ENCODE measurements around the gene GSG1L.

The GSG1L gene

DNA sequence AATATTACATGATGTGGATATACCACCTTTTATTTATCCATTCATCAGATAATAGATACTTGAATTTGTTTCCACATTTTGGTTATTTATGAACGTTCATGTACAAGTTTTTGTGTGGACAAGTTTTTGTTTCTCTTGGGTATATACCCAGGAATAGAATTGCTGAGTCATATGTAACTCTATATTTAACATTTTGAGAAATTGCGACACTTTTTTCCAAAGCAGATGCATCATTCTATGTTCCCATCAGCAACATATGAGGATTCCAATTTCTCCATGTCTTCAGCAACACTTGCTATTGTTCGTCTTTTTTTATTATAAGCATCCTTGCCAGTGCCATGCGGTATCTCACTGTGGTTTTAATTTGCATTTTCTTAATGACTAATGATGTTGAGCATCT lies 93.9 kb downstream of the GSG1L start:
- no peak for TF ChIP-seq CTCF (IDR thresholded peaks at IDR 0.05; ENCODE audit: insufficient read depth, low read length, poor library complexity, severe bottlenecking)
- no peaks in the 10 kb centered on the region for H3K27me3 ChIP-seq (replicated peaks; ENCODE audit: control insufficient read depth, insufficient read depth, low read length)
- no peak for DNase-seq (ENCODE audit: extremely low read depth, insufficient read length)
- no peak overlapping the region for H3K4me3 ChIP-seq (replicated peaks; ENCODE audit: low read depth, low read length)
- H3K36me3 ChIP-seq (ENCODE audit: control insufficient read depth, insufficient read depth, low read length) = no peaks in the 10 kb centered on the region

- no peak for TF ChIP-seq CTCF (IDR thresholded peaks at IDR 0.05; ENCODE audit: insufficient read depth, low read length, poor library complexity, severe bottlenecking)
- no peak overlapping the region for H3K4me3 ChIP-seq (replicated peaks; ENCODE audit: low read depth, low read length)
- no peaks in the 10 kb centered on the region for H3K36me3 ChIP-seq (ENCODE audit: control insufficient read depth, insufficient read depth, low read length)
- H3K27me3 ChIP-seq (replicated peaks; ENCODE audit: control insufficient read depth, insufficient read depth, low read length) = no peaks in the 10 kb centered on the region; the same call in 1 of the 2 replicates
- DNase-seq (ENCODE audit: extremely low read depth, insufficient read length) = no peak
Observed at GRCh38 chr16:27967169-27967568, 96.3 kb downstream of the GSG1L start.

DNA sequence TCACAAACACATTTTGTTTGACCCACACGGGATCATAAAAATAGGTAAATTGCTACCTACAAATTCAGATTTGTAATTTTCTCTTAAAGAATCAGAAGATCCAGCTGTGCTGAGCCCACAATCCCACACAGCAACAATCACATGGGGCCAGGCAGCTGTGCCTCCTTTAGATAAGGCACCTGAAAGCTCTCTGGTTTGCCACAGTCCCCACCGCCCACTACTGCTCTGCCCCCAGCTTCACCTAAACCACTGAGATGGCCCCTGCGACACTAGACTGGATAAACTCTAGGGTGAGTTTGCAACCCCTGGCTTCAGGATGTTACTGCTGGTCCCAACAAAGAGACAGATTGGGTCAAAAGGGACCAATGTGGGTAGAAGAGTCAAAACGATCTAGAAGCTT lies 96.8 kb downstream of the GSG1L start:
- no peak for DNase-seq (ENCODE audit: extremely low read depth, insufficient read length)
- no peaks in the 10 kb centered on the region for H3K36me3 ChIP-seq (ENCODE audit: control insufficient read depth, insufficient read depth, low read length)
- no peak for TF ChIP-seq CTCF (IDR thresholded peaks at IDR 0.05; ENCODE audit: insufficient read depth, low read length, poor library complexity, severe bottlenecking)
- no peak overlapping the region for H3K4me3 ChIP-seq (replicated peaks; ENCODE audit: low read depth, low read length)
- no peaks in the 10 kb centered on the region; the same call in 1 of the 2 replicates for H3K27me3 ChIP-seq (replicated peaks; ENCODE audit: control insufficient read depth, insufficient read depth, low read length)

- Histone ChIP-seq H3K4me3 (replicated peaks; ENCODE audit: low read depth, low read length) (no peak overlapping the region), H3K36me3 (ENCODE audit: control insufficient read depth, insufficient read depth, low read length) (no peaks in the 10 kb centered on the region), H3K27me3 (replicated peaks; ENCODE audit: control insufficient read depth, insufficient read depth, low read length) (no peaks in the 10 kb centered on the region; the same call in 1 of the 2 replicates)
- no peak for TF ChIP-seq CTCF (IDR thresholded peaks at IDR 0.05; ENCODE audit: insufficient read depth, low read length, poor library complexity, severe bottlenecking)
- DNase-seq (ENCODE audit: extremely low read depth, insufficient read length) = no peak
Observed at GRCh38 chr16:27965801-27966200, 97.7 kb downstream of the GSG1L start.

DNA sequence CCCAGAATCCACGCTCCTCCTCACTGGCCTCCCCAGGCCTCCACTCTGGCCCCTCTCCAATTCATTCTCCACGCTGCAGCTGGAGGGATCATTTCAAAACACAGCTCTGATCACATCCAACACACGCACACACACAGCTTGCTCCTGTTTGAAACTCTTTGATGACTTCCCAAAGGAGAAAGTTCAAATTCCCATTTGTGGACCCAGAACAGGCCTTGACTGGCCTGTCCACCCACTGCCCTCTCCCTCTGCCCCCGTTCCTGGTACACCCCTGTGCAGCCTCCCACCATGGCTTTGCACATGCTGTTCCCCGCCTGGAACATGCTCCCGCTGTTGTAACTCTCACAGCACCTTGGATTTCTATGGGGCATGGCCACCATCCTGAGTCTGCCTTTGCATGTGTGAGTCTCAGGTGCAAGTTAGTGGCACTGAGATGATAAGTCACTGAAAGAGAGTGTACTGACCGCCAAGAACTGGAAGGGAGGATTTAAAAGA lies 100.0 kb downstream of the GSG1L start:
- DNase-seq (ENCODE audit: extremely low read depth, insufficient read length) = no peak
- Histone ChIP-seq H3K27me3 (replicated peaks; ENCODE audit: control insufficient read depth, insufficient read depth, low read length) (no peaks in the 10 kb centered on the region; the same call in 1 of the 2 replicates), H3K36me3 (ENCODE audit: control insufficient read depth, insufficient read depth, low read length) (no peaks in the 10 kb centered on the region), H3K4me3 (replicated peaks; ENCODE audit: low read depth, low read length) (no peak overlapping the region)
- TF ChIP-seq CTCF (IDR thresholded peaks at IDR 0.05; ENCODE audit: insufficient read depth, low read length, poor library complexity, severe bottlenecking) = no peak

DNA sequence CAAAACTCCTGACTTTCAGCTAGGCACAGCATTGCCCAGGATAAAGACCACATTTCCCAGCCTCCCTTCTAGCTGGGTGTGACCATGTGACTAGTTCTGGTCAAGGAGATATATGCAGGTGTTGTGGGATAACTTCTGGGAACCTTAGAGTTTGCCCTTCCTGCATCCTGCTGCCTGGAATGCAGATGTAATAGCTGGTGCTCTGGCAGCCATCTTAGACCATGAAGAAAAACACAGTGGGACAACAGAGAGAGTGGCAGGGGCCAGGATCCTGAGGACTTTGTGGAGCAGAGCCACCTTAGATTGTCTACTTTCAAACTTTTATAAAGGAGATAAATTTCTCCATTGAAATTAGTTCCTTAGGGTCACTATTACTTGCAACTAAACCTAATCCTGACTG lies 101.3 kb downstream of the GSG1L start:
- H3K36me3 ChIP-seq (ENCODE audit: control insufficient read depth, insufficient read depth, low read length) = no peaks in the 10 kb centered on the region
- no peak for DNase-seq (ENCODE audit: extremely low read depth, insufficient read length)
- TF ChIP-seq CTCF (IDR thresholded peaks at IDR 0.05; ENCODE audit: insufficient read depth, low read length, poor library complexity, severe bottlenecking) = no peak
- no peaks in the 10 kb centered on the region; the same call in 1 of the 2 replicates for H3K27me3 ChIP-seq (replicated peaks; ENCODE audit: control insufficient read depth, insufficient read depth, low read length)
- H3K4me3 ChIP-seq (replicated peaks; ENCODE audit: low read depth, low read length) = no peak overlapping the region
